ENCODE data around the gene RARRES2.

Gene RARRES2

GRCh38 chr7:150376560-150376959 lies 35.1 kb upstream of the RARRES2 start:
- no peak for DNase-seq (ENCODE audit: low read depth)

- no peak for DNase-seq (ENCODE audit: low read depth)
These were observed 34.5 kb upstream of the RARRES2 start for GRCh38 chr7:150375662-150376521.

- DNase-seq (ENCODE audit: low read depth) = no peak
These were observed 33.0 kb upstream of the RARRES2 start for GRCh38 chr7:150374472-150374871.

- DNase-seq (ENCODE audit: low read depth) = no peak
These were observed 32.6 kb upstream of the RARRES2 start for GRCh38 chr7:150374026-150374425.

GRCh38 chr7:150373049-150373801 lies 31.8 kb upstream of the RARRES2 start:
- DNase-seq (ENCODE audit: low read depth) = no peak

GRCh38 chr7:150372271-150373048 lies 31.0 kb upstream of the RARRES2 start:
- DNase-seq (ENCODE audit: low read depth) = no peak

- DNase-seq (ENCODE audit: low read depth) = no peak
These were observed 30.5 kb upstream of the RARRES2 start for GRCh38 chr7:150371996-150372270.

GRCh38 chr7:150371131-150371995 lies 29.9 kb upstream of the RARRES2 start:
- no peak for DNase-seq (ENCODE audit: low read depth)

- DNase-seq (ENCODE audit: low read depth) = no peak
These were observed 29.2 kb upstream of the RARRES2 start for GRCh38 chr7:150370612-150371071.

- DNase-seq (ENCODE audit: low read depth) = no peak
These were observed 28.5 kb upstream of the RARRES2 start for GRCh38 chr7:150369748-150370501.

- DNase-seq (ENCODE audit: low read depth) = no peak
These were observed 27.7 kb upstream of the RARRES2 start for GRCh38 chr7:150368884-150369747.

- DNase-seq (ENCODE audit: low read depth) = peak; percentile 70
These were observed 26.9 kb upstream of the RARRES2 start, which contains the start of gene REPIN1 for GRCh38 chr7:150368096-150368883. Gene REPIN1 (plus strand): TSS chr7:150368822. CDS start chr7:150369712, 890 bp downstream.

GRCh38 chr7:150367677-150368095 lies 26.3 kb upstream of the RARRES2 start:
- no peak for DNase-seq (ENCODE audit: low read depth)

- DNase-seq (ENCODE audit: low read depth) = no peak
These were observed 24.4 kb upstream of the RARRES2 start for GRCh38 chr7:150365673-150366398.

GRCh38 chr7:150365194-150365593 lies 23.8 kb upstream of the RARRES2 start:
- no peak for DNase-seq (ENCODE audit: low read depth)

GRCh38 chr7:150363872-150364271 lies 22.4 kb upstream of the RARRES2 start:
- no peak for DNase-seq (ENCODE audit: low read depth)

- DNase-seq (ENCODE audit: low read depth) = no peak
These were observed 21.9 kb upstream of the RARRES2 start for GRCh38 chr7:150363370-150363769.
